ENCODE measurements around the gene STARD10. TPM values are rescaled to one million over a fixed set of nuclear protein-coding genes. Genes with fewer than 3 reads are reported as not detected.

Gene STARD10
- total and polyA plus RNA-seq, 9 of the 15 experiments (the other 6 are each of a cell fraction or from before 2014, with no cell fraction given) = 0.15 to 52.9 (median 32.3) TPM

GRCh38 chr11:72762641-72763304, 31.1 kb downstream of the STARD10 start:
- DNase-seq (ENCODE audit: extremely low read depth in 1 of 4, low spot score in 3 of 4) (no peak), ATAC-seq (no peak), FAIRE-seq (no peak)
- no peak overlapping the region for H3K4me3 ChIP-seq
- no peaks in the 10 kb centered on the region for H3K9me1 ChIP-seq (ENCODE audit: control insufficient read depth, insufficient read depth, low read length)
- no peak overlapping the region for H3K4me2 ChIP-seq (ENCODE audit: insufficient read depth, low read length)
- BruUV-seq (replicated peaks) = no TSS peak
- peaks cover 19 to 26% of the 10 kb centered on the region in 2 experiments for H3K4me1 ChIP-seq (replicated peaks in 1 of 2; ENCODE audit: control insufficient read depth in 2 of 2, insufficient read depth in 2 of 2, low read length in 2 of 2)
- TF ChIP-seq ZNF699 (CRISPR knock-in tag; IDR thresholded peaks at IDR 0.05; ENCODE audit: insufficient replicate concordance) (no peak), ZNF395 (CRISPR knock-in tag; IDR thresholded peaks at IDR 0.05) (no peak), CTBP1 (IDR thresholded peaks at IDR 0.05; ENCODE audit: borderline replicate concordance) (no peak), RBM17 (IDR thresholded peaks at IDR 0.05; ENCODE audit: borderline replicate concordance, low read depth, low read length) (no peak), ZFP91 (CRISPR knock-in tag; IDR thresholded peaks at IDR 0.05) (no peak), ZNF134 (CRISPR knock-in tag; conservative IDR thresholded peaks at IDR 0.05) (no peak), TRIM24 (IDR thresholded peaks at IDR 0.05) (no peak), TCFL5 (CRISPR knock-in tag; conservative IDR thresholded peaks at IDR 0.05) (no peak), ZNF551 (CRISPR knock-in tag; IDR thresholded peaks at IDR 0.05) (no peak), CHAMP1 (IDR thresholded peaks at IDR 0.05) (no peak), USF1 (CRISPR knock-in tag; IDR thresholded peaks at IDR 0.05) (no peak), PTRF (tag; IDR thresholded peaks at IDR 0.05) (no peak), MAFG (tag; conservative IDR thresholded peaks at IDR 0.05) (no peak), ZNF75A (CRISPR knock-in tag; IDR thresholded peaks at IDR 0.05) (no peak)
- no peaks in the 10 kb centered on the region for H3K27me3 ChIP-seq (ENCODE audit: control insufficient read depth in 2 of 2, insufficient read depth in 2 of 2, low read length in 2 of 2)
- POLR2A ChIA-PET = interaction anchor here (0.7 to 1.1 kb wide), 3 partner anchors 13 to 19 kb away, joined by 3 to 4 read pairs (median 3); no protein-coding TSS in a partner anchor
- H4K20me1 ChIP-seq (replicated peaks; ENCODE audit: control insufficient read depth, insufficient read depth, low read length) = no peaks in the 10 kb centered on the region
- peaks cover 8% of the 10 kb centered on the region; the same call in 2 of the 3 replicates for H3K36me3 ChIP-seq (ENCODE audit: control insufficient read depth, insufficient read depth, low read length)
- 52% methylated on average over 5 of the region's 5 CpGs for WGBS (ENCODE audit: insufficient coverage, low coverage, missing lambda C conversion rate)
- CTCF ChIA-PET (ENCODE audit: low intra/inter-chr PET ratio) = no interaction called here
- peak overlapping the region in 1 of 2 experiments; percentile 63; a peak in 1 of 4 replicates for H3K9ac ChIP-seq (ENCODE audit: insufficient read depth in 1 of 2, low read depth in 2 of 2, low read length in 2 of 2)
- no peaks in the 10 kb centered on the region; the same call in 2 of the 3 replicates for H3K79me2 ChIP-seq (ENCODE audit: control insufficient read depth, insufficient read depth, low read length)
- no peaks in the 10 kb centered on the region for H3K9me3 ChIP-seq (replicated peaks; ENCODE audit: control insufficient read depth, insufficient read depth, low read depth, low read length)
- intact Hi-C loops (cut with micrococcal nuclease) = no loop called here
- H3K27ac ChIP-seq (ENCODE audit: extremely low read depth, low read depth, low read length) = no peak overlapping the region
- no peak overlapping the region for H2AFZ ChIP-seq (ENCODE audit: low read depth, low read length)
- in situ Hi-C loops (cut with MboI) = no loop called here

All from K562 (cell line).